IMR-90 (cell line): ENCODE results near the gene MOB3B. TPM values are rescaled to one million over a fixed set of nuclear protein-coding genes. Genes with fewer than 3 reads are reported as not detected.

ENCODE experiments used
- ATAC-seq: fragments of 200-7000 bp; cut with Tn5 transposase; 2 replicates; pipeline ENCODE4 v1.9.1; 2020; ENCODE audit warnings: low read depth, mild to moderate bottlenecking, moderate library complexity
- BruUV-seq: library from RNA; stranded (reverse); fragments of 400-500 nt; replicated peaks from 2 replicates; lab custom pipeline; 2021; lab: Mats Ljungman, UMichigan
- CTCF ChIA-PET: fragments of 300-600 bp; formaldehyde crosslinking; extraction: SDS; loops from one replicate; lab custom pipeline; 2021; ENCODE audit warnings: antibody characterized with exemption; lab: Yijun Ruan, JAX
- POLR2A ChIA-PET: fragments of 300-600 bp; sonication (Branson Sonifier 250); formaldehyde crosslinking; loops from one replicate; lab custom pipeline; 2022; ENCODE audit warnings: antibody characterized with exemption; ENCODE audit not compliant: unreplicated experiment; lab: Charles Lee
- DNase-seq: peaks from one replicate; pipeline ENCODE4 v3.0.0; 2013
- H2AFZ ChIP-seq: replicated peaks from 2 replicates; pipeline ENCODE3; 2013; ENCODE audit warnings: low read length, mild to moderate bottlenecking; ENCODE audit not compliant: poor library complexity
- H2AK5ac ChIP-seq: 2 replicates; pipeline ENCODE4 v1.6.1; 2013; ENCODE audit warnings: low read depth, low read length, inconsistent platforms
- H2AK9ac ChIP-seq: replicated peaks from 2 replicates; pipeline ENCODE3; 2013; ENCODE audit warnings: mild to moderate bottlenecking, low read depth, low read length, moderate library complexity; ENCODE audit not compliant: poor library complexity
- H2BK120ac ChIP-seq: 2 replicates; pipeline ENCODE4 v1.6.1; 2013; ENCODE audit warnings: low read depth, low read length, inconsistent platforms
- H2BK15ac ChIP-seq: 3 replicates; pipeline ENCODE4 v1.6.1; 2013; ENCODE audit warnings: low read depth, low read length, inconsistent platforms
- H2BK20ac ChIP-seq: 2 replicates; pipeline ENCODE4 v1.6.1; 2013; ENCODE audit warnings: low read depth, mild to moderate bottlenecking, inconsistent platforms, low read length, moderate library complexity
- H2BK5ac ChIP-seq: 2 replicates; pipeline ENCODE4 v1.6.1; 2013; ENCODE audit warnings: mild to moderate bottlenecking, low read depth, low read length, inconsistent platforms; ENCODE audit not compliant: poor library complexity, severe bottlenecking
- H3K14ac ChIP-seq: replicated peaks from 2 replicates; pipeline ENCODE4 v1.6.1; 2013; ENCODE audit warnings: low read depth, low read length, inconsistent platforms
- H3K18ac ChIP-seq: 2 replicates; pipeline ENCODE4 v1.6.1; 2013; ENCODE audit warnings: low read depth, low read length, control low read depth
- H3K23ac ChIP-seq: 2 replicates; pipeline ENCODE4 v1.6.1; 2013; ENCODE audit warnings: low read depth, low read length, inconsistent platforms
- H3K27ac ChIP-seq: 2 replicates; pipeline ENCODE4 v1.5.1; 2013; ENCODE audit warnings: mild to moderate bottlenecking, control low read depth, low read length; ENCODE audit not compliant: insufficient read depth
- H3K27me3 ChIP-seq: 2 replicates; pipeline ENCODE4 v1.6.1; 2013; ENCODE audit warnings: low read length; ENCODE audit not compliant: control insufficient read depth, insufficient read depth
- H3K36me3 ChIP-seq: 2 replicates; pipeline ENCODE4 v1.6.1; 2013; ENCODE audit warnings: low read length, mixed read lengths; ENCODE audit not compliant: control insufficient read depth, insufficient read depth
- H3K4ac ChIP-seq: 2 replicates; pipeline ENCODE4 v1.6.1; 2013; ENCODE audit warnings: low read depth, low read length, inconsistent platforms
- H3K4me1 ChIP-seq: 2 replicates; pipeline ENCODE4 v1.6.1; 2013; ENCODE audit warnings: low read length, mixed read lengths; ENCODE audit not compliant: control insufficient read depth, insufficient read depth
- H3K4me2 ChIP-seq: 2 replicates; pipeline ENCODE4 v1.6.1; 2013; ENCODE audit warnings: low read depth, mild to moderate bottlenecking, control low read depth, low read length, moderate library complexity
- H3K4me3 ChIP-seq: 2 replicates; pipeline ENCODE4 v1.5.1; 2013; ENCODE audit warnings: low read depth, mild to moderate bottlenecking, control low read depth, low read length, moderate library complexity; ENCODE audit not compliant: insufficient read depth
- H3K56ac ChIP-seq: 2 replicates; pipeline ENCODE4 v1.6.1; 2013; ENCODE audit warnings: low read length, inconsistent platforms; ENCODE audit not compliant: insufficient read depth; ENCODE audit errors: extremely low read depth
- H3K79me1 ChIP-seq, 2 experiments: 2 replicates each; pipeline ENCODE4 v1.6.1; 2013; ENCODE audit warnings: low read length in 2 of 2, inconsistent platforms in 1 of 2, low read depth in 1 of 2
- H3K9ac ChIP-seq: 2 replicates; pipeline ENCODE4 v1.6.1; 2013; ENCODE audit warnings: low read depth, low read length, control low read depth
- H3K9me1 ChIP-seq: 2 replicates; pipeline ENCODE4 v1.6.1; 2013; ENCODE audit warnings: low read length, inconsistent platforms; ENCODE audit not compliant: insufficient read depth
- H3K9me3 ChIP-seq: 2 replicates; pipeline ENCODE4 v1.6.1; 2013; ENCODE audit warnings: low read length; ENCODE audit not compliant: control insufficient read depth, insufficient read depth
- H4K20me1 ChIP-seq: 2 replicates; pipeline ENCODE4 v1.6.1; 2013; ENCODE audit warnings: low read length, inconsistent platforms; ENCODE audit not compliant: insufficient read depth
- H4K5ac ChIP-seq: 2 replicates; pipeline ENCODE4 v1.6.1; 2013; ENCODE audit warnings: mild to moderate bottlenecking, low read depth, low read length, control low read depth
- H4K8ac ChIP-seq, 2 experiments: 2 replicates each; pipeline ENCODE4 v1.6.1; 2013; ENCODE audit warnings: low read depth in 2 of 2, low read length in 2 of 2, control low read depth in 1 of 2, inconsistent platforms in 1 of 2
- H4K91ac ChIP-seq: 2 replicates; pipeline ENCODE4 v1.6.1; 2013; ENCODE audit warnings: low read depth, low read length, inconsistent platforms; ENCODE audit not compliant: insufficient read depth
- BHLHE40 ChIP-seq: fragments of 150-350 bp; IDR thresholded peaks from 2 replicates; pipeline ENCODE4 v1.6.1; 2016; ENCODE audit warnings: mild to moderate bottlenecking, low read depth, low read length
- CEBPB ChIP-seq: IDR thresholded peaks from 2 replicates; pipeline ENCODE4 v1.6.1; 2012; ENCODE audit warnings: low read depth, low read length, improper control_type of control experiment
- CHD1 ChIP-seq: IDR thresholded peaks from 2 replicates; pipeline ENCODE4 v1.6.1; 2012; ENCODE audit warnings: low read depth, low read length, improper control_type of control experiment
- CTCF ChIP-seq: conservative IDR thresholded peaks from 2 replicates; pipeline ENCODE4 v1.5.1; 2012; ENCODE audit warnings: mild to moderate bottlenecking, low read depth, low read length, improper control_type of control experiment
- ELK1 ChIP-seq: fragments of 150-350 bp; IDR thresholded peaks from 2 replicates; pipeline ENCODE4 v1.6.1; 2016; ENCODE audit warnings: low read depth, mild to moderate bottlenecking, low read length, moderate library complexity, borderline replicate concordance
- FOS ChIP-seq: fragments of 150-350 bp; IDR thresholded peaks from 2 replicates; pipeline ENCODE4 v1.6.1; 2016; ENCODE audit warnings: low read depth, low read length
- MAFK ChIP-seq: IDR thresholded peaks from 2 replicates; pipeline ENCODE4 v1.6.1; 2012; ENCODE audit warnings: low read depth, low read length, improper control_type of control experiment
- MAZ ChIP-seq: IDR thresholded peaks from 2 replicates; pipeline ENCODE4 v1.6.1; 2012; ENCODE audit warnings: low read depth, mild to moderate bottlenecking, low read length, improper control_type of control experiment, moderate library complexity, borderline replicate concordance
- MXI1 ChIP-seq: IDR thresholded peaks from 2 replicates; pipeline ENCODE4 v1.6.1; 2012; ENCODE audit warnings: low read depth, mild to moderate bottlenecking, low read length, moderate library complexity, borderline replicate concordance
- NFE2L2 ChIP-seq: fragments of 150-350 bp; IDR thresholded peaks from 2 replicates; pipeline ENCODE4 v1.6.1; 2016; ENCODE audit warnings: low read depth, mild to moderate bottlenecking, low read length
- POLR2A ChIP-seq: IDR thresholded peaks from 2 replicates; pipeline ENCODE4 v1.6.1; 2012; ENCODE audit warnings: mild to moderate bottlenecking, low read depth, low read length
- RAD21 ChIP-seq: IDR thresholded peaks from 2 replicates; pipeline ENCODE4 v1.6.1; 2012; ENCODE audit warnings: low read length, improper control_type of control experiment
- RCOR1 ChIP-seq: IDR thresholded peaks from 2 replicates; pipeline ENCODE4 v1.6.1; 2012; ENCODE audit warnings: mild to moderate bottlenecking, low read length, improper control_type of control experiment; ENCODE audit not compliant: insufficient replicate concordance
- RFX5 ChIP-seq: IDR thresholded peaks from 2 replicates; pipeline ENCODE4 v1.8.0; 2012; ENCODE audit warnings: low read depth, mild to moderate bottlenecking, low read length, moderate library complexity
- SMC3 ChIP-seq: fragments of 150-350 bp; IDR thresholded peaks from 2 replicates; pipeline ENCODE4 v1.6.1; 2016; ENCODE audit warnings: low read depth, mild to moderate bottlenecking, antibody characterized with exemption, low read length, moderate library complexity
- USF2 ChIP-seq: fragments of 150-350 bp; IDR thresholded peaks from 2 replicates; pipeline ENCODE4 v1.6.1; 2017; ENCODE audit warnings: mild to moderate bottlenecking, antibody characterized with exemption, low read length, low read depth
- WGBS, 2 experiments: methylation state at CpG; one replicate each; pipeline versions ENCODE4 v1.1.5 to v1.1.7; 2013; ENCODE audit warnings: missing lambda C conversion rate in 2 of 2; ENCODE audit not compliant: insufficient read length in 1 of 2; ENCODE audit errors: extremely low coverage in 2 of 2; 5-methylcytosine and 5-hydroxymethylcytosine counted together
- dilution Hi-C: fragments of 300-500 bp; cut with HindIII; formaldehyde crosslinking; loops from one replicate; pipeline ENCODE4 v1.14.3; 2018; ENCODE audit warnings: low sequenced_read_pairs; ENCODE audit not compliant: unreplicated experiment
- in situ Hi-C: fragments of 300-500 bp; cut with MboI; formaldehyde crosslinking; loops from 3 replicates; pipeline ENCODE4 v1.14.3; 2019; ENCODE audit warnings: low sequenced_read_pairs, inconsistent platforms, mixed read lengths
- intact Hi-C: fragments of 100-400 bp; cut with micrococcal nuclease; formaldehyde crosslinking; loops from 2 replicates; pipeline ENCODE4 v1.10.0; 2022
- polyA plus RNA-seq, 3 experiments: library from polyadenylated mRNA; depleted of rRNA; stranded (reverse); fragments of >200 nt; gene quantifications; 2 replicates each; pipeline ENCODE4 v1.2.3, GENCODE V29; 2012; ENCODE audit warnings: low replicate concordance in 1 of 3
- total RNA-seq: library from RNA; depleted of rRNA; stranded (reverse); fragments of >200 nt; gene quantifications from 2 replicates; pipeline ENCODE4 v1.2.3, GENCODE V29; 2012

Gene MOB3B
- total and polyA plus RNA-seq, 2 of the 4 experiments (the other 2 are of a cell fraction), result under 0.01 to 0.02 TPM

- in situ Hi-C loops (no loop called here), dilution Hi-C loops (no loop called here), intact Hi-C loops (no loop called here)
- ChIA-PET POLR2A (no interaction called here), CTCF (interaction anchor here (0.5 kb wide), 1 partner anchor 727 kb away, joined by 7 read pairs; no protein-coding TSS in a partner anchor)
- no peaks in the 10 kb centered on the region for H3K27me3 ChIP-seq
- no peaks in the 10 kb centered on the region for H3K36me3 ChIP-seq
- H2BK15ac ChIP-seq, result no peak overlapping the region
- H3K9ac ChIP-seq, result no peak overlapping the region
- no peak overlapping the region for H3K4me3 ChIP-seq
- no peak overlapping the region for H2BK5ac ChIP-seq
- no peak overlapping the region for H3K27ac ChIP-seq
- H3K9me1 ChIP-seq, result no peaks in the 10 kb centered on the region
- no peak overlapping the region for H4K5ac ChIP-seq
- no peak overlapping the region for H3K56ac ChIP-seq
- H2AFZ ChIP-seq, result no peak overlapping the region
- H3K14ac ChIP-seq, result no peak overlapping the region
- H3K9me3 ChIP-seq, result no peaks in the 10 kb centered on the region
- no peak overlapping the region for H3K4me2 ChIP-seq
- BruUV-seq, result no TSS peak
- H3K79me1 ChIP-seq, result no peaks in the 10 kb centered on the region
- no peak overlapping the region for H3K18ac ChIP-seq
- H2BK120ac ChIP-seq, result no peak overlapping the region
- H2AK9ac ChIP-seq, result no peak overlapping the region
- H4K8ac ChIP-seq, result no peak overlapping the region
- TF ChIP-seq BHLHE40 (no peak), CTCF (no peak), MAZ (no peak), NFE2L2 (no peak), CHD1 (no peak), FOS (no peak), RAD21 (no peak), MAFK (no peak), RFX5 (no peak), USF2 (no peak), MXI1 (no peak), POLR2A (no peak), ELK1 (no peak), CEBPB (no peak), SMC3 (no peak), RCOR1 (no peak)
- H2BK20ac ChIP-seq, result no peak overlapping the region
- no CpG with 5 or more reads among the region's 4 CpGs for WGBS, 2 experiments
- no peak overlapping the region for H3K23ac ChIP-seq
- H3K4me1 ChIP-seq, result no peaks in the 10 kb centered on the region
- ATAC-seq (no peak), DNase-seq (no peak)
- no peak overlapping the region for H4K91ac ChIP-seq
- H4K20me1 ChIP-seq, result no peaks in the 10 kb centered on the region
- H2AK5ac ChIP-seq, result no peak overlapping the region
- H3K4ac ChIP-seq, result no peak overlapping the region
These were observed 62.1 kb downstream of the MOB3B start for GRCh38 chr9:27467486-27467885.
